ENCODE measurements around the gene LRPAP1.

GRCh38 chr4:3517731-3518510 lies 14.3 kb downstream of the LRPAP1 start:
- TF ChIP-seq ZFHX2 (tag by site-specific recombination; conservative IDR thresholded peaks at IDR 0.05) (no peak), ZNF280D (tag by site-specific recombination; IDR thresholded peaks at IDR 0.05) (no peak)

Data from HEK293 (cell line).